ENCODE results near the gene ARHGEF11.
"Not testable (repeated sequence)": the region's sequence is repeated elsewhere in the genome, so short reads cannot be mapped to it uniquely, and the experiment has no call there.

The ARHGEF11 gene

GRCh38 chr1:156931211-156931952, 114.2 kb downstream of the ARHGEF11 start:
- DNase-seq (ENCODE audit: low read depth in 2 of 2), result no peak

- DNase-seq (ENCODE audit: low read depth in 2 of 2), result no peak
Measured at GRCh38 chr1:156930483-156930882, 115.1 kb downstream of the ARHGEF11 start.

- no peak for DNase-seq (ENCODE audit: low read depth in 2 of 2)
Measured at GRCh38 chr1:156929596-156930238, 115.8 kb downstream of the ARHGEF11 start.

GRCh38 chr1:156928043-156928602, 117.4 kb downstream of the ARHGEF11 start:
- no peak for DNase-seq (ENCODE audit: low read depth in 2 of 2)

GRCh38 chr1:156927215-156928042, 118.1 kb downstream of the ARHGEF11 start:
- peak; percentile 64 to 72 for DNase-seq (ENCODE audit: low read depth in 2 of 2)

GRCh38 chr1:156926695-156927094, 118.8 kb downstream of the ARHGEF11 start:
- not testable (repeated sequence) for DNase-seq (ENCODE audit: low read depth in 2 of 2)

- peak; percentile 35 to 44 for DNase-seq (ENCODE audit: low read depth in 2 of 2)
Measured at GRCh38 chr1:156926175-156926574, 119.4 kb downstream of the ARHGEF11 start.

GRCh38 chr1:156925154-156926010, 120.2 kb downstream of the ARHGEF11 start:
- DNase-seq (ENCODE audit: low read depth in 2 of 2), result no peak

- DNase-seq (ENCODE audit: low read depth in 2 of 2), result no peak
Measured at GRCh38 chr1:156924478-156925153, 120.9 kb downstream of the ARHGEF11 start.

- DNase-seq (ENCODE audit: low read depth in 2 of 2), result no peak
Measured at GRCh38 chr1:156923670-156924477, 121.7 kb downstream of the ARHGEF11 start.

- no peak for DNase-seq (ENCODE audit: low read depth in 2 of 2)
Measured at GRCh38 chr1:156922986-156923669, 122.4 kb downstream of the ARHGEF11 start.

GRCh38 chr1:156921053-156921529, 124.5 kb downstream of the ARHGEF11 start:
- no peak for DNase-seq (ENCODE audit: low read depth in 2 of 2)

- DNase-seq (ENCODE audit: low read depth in 2 of 2), result peak; percentile 65 to 78
Measured at GRCh38 chr1:156920233-156921052, 125.1 kb downstream of the ARHGEF11 start, which contains the start of gene LRRC71. Gene LRRC71, plus strand, starts transcription at chr1:156920632. Its CDS starts 172 bp downstream, at chr1:156920804.

- DNase-seq (ENCODE audit: low read depth in 2 of 2), result no peak
Measured at GRCh38 chr1:156914440-156914856, 131.1 kb downstream of the ARHGEF11 start.

- DNase-seq (ENCODE audit: low read depth in 2 of 2), result no peak
Measured at GRCh38 chr1:156913809-156914387, 131.6 kb downstream of the ARHGEF11 start.

- no peak for DNase-seq (ENCODE audit: low read depth in 2 of 2)
Measured at GRCh38 chr1:156912861-156913808, 132.4 kb downstream of the ARHGEF11 start.
